Measurements from ENCODE around the gene GOLIM4. TPM values are rescaled to one million over a fixed set of nuclear protein-coding genes. Genes with fewer than 3 reads are reported as not detected.

The GOLIM4 gene
- total and polyA plus RNA-seq, 2 of the 13 experiments (the other 11 are each of a cell fraction or from before 2014, with no cell fraction given): 10.9 to 47.7 TPM

DNA sequence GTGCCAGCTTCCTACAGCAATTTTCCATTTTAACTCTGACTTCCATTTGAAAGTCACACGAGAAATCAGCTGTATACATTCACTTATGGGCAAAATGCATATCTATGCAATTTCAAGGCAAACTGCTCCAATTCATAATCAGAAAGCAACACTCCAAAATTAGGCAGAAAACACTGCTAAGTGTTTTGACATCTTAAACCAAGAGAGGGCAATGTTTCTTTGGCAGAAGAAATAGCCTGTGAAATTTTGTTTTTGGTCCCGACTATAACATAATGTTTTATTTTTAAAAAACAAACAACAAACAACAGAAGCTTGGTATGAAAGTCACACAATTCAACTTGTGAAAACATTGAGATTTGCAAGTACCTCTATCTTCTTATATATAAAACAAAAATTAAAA lies 42.6 kb downstream of the GOLIM4 start (continued):
- TF ChIP-seq, protein P1, sequence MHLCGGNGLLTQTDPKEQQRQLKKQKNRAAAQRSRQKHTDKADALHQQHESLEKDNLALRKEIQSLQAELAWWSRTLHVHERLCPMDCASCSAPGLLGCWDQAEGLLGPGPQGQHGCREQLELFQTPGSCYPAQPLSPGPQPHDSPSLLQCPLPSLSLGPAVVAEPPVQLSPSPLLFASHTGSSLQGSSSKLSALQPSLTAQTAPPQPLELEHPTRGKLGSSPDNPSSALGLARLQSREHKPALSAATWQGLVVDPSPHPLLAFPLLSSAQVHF (CRISPR knock-in tag; IDR thresholded peaks at IDR 0.05): no peak

DNA sequence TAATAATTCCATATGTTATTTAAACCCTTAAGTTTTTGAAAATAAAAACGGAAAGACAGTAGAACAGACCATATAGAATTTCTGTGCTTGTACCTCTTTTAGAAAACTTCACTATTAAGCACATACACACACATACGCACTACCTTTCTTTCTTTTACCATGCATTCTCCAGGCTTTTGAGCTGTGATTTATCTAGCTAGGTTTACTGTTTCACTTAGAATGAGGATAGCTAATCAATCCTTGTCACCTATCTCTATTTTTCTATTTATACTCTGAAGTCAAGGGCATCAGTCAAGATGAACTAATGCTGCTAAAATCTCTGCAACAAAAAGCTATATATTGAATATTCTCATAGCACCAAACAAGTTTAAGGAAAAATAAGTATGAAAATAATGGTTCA lies 43.2 kb downstream of the GOLIM4 start:
- DNase-seq (ENCODE audit: low spot score) (no peak), FAIRE-seq (no peak), ATAC-seq (no peak)
- ChIA-PET CTCF (ENCODE audit: low intra/inter-chr PET ratio, low total read pairs) (no interaction called here), POLR2A (no interaction called here)
- Histone ChIP-seq H3K27ac (ENCODE audit: extremely low read length, insufficient read depth, low read length) (no peak overlapping the region), H3K4me3 (replicated peaks in 1 of 3; ENCODE audit: insufficient read depth in 1 of 3, low read depth in 2 of 3, low read length in 3 of 3) (no peak overlapping the region), H3K9ac (ENCODE audit: insufficient read depth, low read depth, low read length) (no peak overlapping the region), H2AFZ (ENCODE audit: low read length) (no peak overlapping the region), H3K4me2 (ENCODE audit: low read depth, low read length) (no peak overlapping the region), H3K79me2 (ENCODE audit: insufficient read depth, low read length) (peaks cover 33% of the 10 kb centered on the region), H4K20me1 (ENCODE audit: insufficient read depth, low read length) (0 out of 2 replicates have a peak, but pooled peaks cover 5% of the 10 kb centered on the region), H3K9me3 (ENCODE audit: low read length) (peaks cover 10% of the 10 kb centered on the region; the same call in 1 of the 2 replicates), H3K36me3 (replicated peaks in 1 of 2; ENCODE audit: control insufficient read depth in 1 of 2, insufficient read depth in 2 of 2, low read length in 2 of 2) (0 out of 5 replicates have a peak, but pooled peaks cover 0 to 4% of the 10 kb centered on the region in 2 experiments), H3K27me3 (ENCODE audit: control insufficient read depth in 1 of 2, insufficient read depth in 2 of 2, low read length in 2 of 2) (no peaks in the 10 kb centered on the region), H3K4me1 (ENCODE audit: insufficient read depth, low read length) (peaks cover 10% of the 10 kb centered on the region)
- BruUV-seq (replicated peaks): no TSS peak
- TF ChIP-seq PHF5A (CRISPR knock-in tag; IDR thresholded peaks at IDR 0.05; ENCODE audit: low read depth, unreplicated experiment): no peak
- TF ChIP-seq NCOR1 (IDR thresholded peaks at IDR 0.05; ENCODE audit: borderline replicate concordance, low read length): no peak
- no peak for TF ChIP-seq ZNF598 (CRISPR knock-in tag; IDR thresholded peaks at IDR 0.05; ENCODE audit: borderline replicate concordance)
- TF ChIP-seq ZNF782 (CRISPR knock-in tag; IDR thresholded peaks at IDR 0.05; ENCODE audit: borderline replicate concordance): no peak
- TF ChIP-seq BRCA1 (CRISPR knock-in tag; IDR thresholded peaks at IDR 0.05): no peak
- no peak for TF ChIP-seq ATF7-NPFF (CRISPR knock-in tag; IDR thresholded peaks at IDR 0.05; ENCODE audit: low read depth)
- TF ChIP-seq ZNF451 (CRISPR knock-in tag; IDR thresholded peaks at IDR 0.05): no peak
- TF ChIP-seq CHCHD3 (CRISPR knock-in tag; IDR thresholded peaks at IDR 0.05): no peak
- TF ChIP-seq SPEN (CRISPR knock-in tag; IDR thresholded peaks at IDR 0.05; ENCODE audit: low read depth): no peak
- TF ChIP-seq ZBTB21 (CRISPR knock-in tag; IDR thresholded peaks at IDR 0.05): no peak
- no peak for TF ChIP-seq NRL (CRISPR knock-in tag; IDR thresholded peaks at IDR 0.05; ENCODE audit: borderline replicate concordance)
- TF ChIP-seq ZFP36L1 (CRISPR knock-in tag; IDR thresholded peaks at IDR 0.05): no peak
- TF ChIP-seq, protein P2, sequence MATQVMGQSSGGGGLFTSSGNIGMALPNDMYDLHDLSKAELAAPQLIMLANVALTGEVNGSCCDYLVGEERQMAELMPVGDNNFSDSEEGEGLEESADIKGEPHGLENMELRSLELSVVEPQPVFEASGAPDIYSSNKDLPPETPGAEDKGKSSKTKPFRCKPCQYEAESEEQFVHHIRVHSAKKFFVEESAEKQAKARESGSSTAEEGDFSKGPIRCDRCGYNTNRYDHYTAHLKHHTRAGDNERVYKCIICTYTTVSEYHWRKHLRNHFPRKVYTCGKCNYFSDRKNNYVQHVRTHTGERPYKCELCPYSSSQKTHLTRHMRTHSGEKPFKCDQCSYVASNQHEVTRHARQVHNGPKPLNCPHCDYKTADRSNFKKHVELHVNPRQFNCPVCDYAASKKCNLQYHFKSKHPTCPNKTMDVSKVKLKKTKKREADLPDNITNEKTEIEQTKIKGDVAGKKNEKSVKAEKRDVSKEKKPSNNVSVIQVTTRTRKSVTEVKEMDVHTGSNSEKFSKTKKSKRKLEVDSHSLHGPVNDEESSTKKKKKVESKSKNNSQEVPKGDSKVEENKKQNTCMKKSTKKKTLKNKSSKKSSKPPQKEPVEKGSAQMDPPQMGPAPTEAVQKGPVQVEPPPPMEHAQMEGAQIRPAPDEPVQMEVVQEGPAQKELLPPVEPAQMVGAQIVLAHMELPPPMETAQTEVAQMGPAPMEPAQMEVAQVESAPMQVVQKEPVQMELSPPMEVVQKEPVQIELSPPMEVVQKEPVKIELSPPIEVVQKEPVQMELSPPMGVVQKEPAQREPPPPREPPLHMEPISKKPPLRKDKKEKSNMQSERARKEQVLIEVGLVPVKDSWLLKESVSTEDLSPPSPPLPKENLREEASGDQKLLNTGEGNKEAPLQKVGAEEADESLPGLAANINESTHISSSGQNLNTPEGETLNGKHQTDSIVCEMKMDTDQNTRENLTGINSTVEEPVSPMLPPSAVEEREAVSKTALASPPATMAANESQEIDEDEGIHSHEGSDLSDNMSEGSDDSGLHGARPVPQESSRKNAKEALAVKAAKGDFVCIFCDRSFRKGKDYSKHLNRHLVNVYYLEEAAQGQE (IDR thresholded peaks at IDR 0.05; ENCODE audit: borderline replicate concordance in 1 of 2, low read depth in 1 of 2, low read length in 2 of 2): no peak
- no peak for TF ChIP-seq GTF3A (CRISPR knock-in tag; conservative IDR thresholded peaks at IDR 0.05)
- TF ChIP-seq, protein P3, sequence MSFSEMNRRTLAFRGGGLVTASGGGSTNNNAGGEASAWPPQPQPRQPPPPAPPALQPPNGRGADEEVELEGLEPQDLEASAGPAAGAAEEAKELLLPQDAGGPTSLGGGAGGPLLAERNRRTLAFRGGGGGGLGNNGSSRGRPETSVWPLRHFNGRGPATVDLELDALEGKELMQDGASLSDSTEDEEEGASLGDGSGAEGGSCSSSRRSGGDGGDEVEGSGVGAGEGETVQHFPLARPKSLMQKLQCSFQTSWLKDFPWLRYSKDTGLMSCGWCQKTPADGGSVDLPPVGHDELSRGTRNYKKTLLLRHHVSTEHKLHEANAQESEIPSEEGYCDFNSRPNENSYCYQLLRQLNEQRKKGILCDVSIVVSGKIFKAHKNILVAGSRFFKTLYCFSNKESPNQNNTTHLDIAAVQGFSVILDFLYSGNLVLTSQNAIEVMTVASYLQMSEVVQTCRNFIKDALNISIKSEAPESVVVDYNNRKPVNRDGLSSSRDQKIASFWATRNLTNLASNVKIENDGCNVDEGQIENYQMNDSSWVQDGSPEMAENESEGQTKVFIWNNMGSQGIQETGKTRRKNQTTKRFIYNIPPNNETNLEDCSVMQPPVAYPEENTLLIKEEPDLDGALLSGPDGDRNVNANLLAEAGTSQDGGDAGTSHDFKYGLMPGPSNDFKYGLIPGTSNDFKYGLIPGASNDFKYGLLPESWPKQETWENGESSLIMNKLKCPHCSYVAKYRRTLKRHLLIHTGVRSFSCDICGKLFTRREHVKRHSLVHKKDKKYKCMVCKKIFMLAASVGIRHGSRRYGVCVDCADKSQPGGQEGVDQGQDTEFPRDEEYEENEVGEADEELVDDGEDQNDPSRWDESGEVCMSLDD (CRISPR knock-in tag; IDR thresholded peaks at IDR 0.05; ENCODE audit: borderline replicate concordance): no peak
- no peak for TF ChIP-seq ZNF605 (CRISPR knock-in tag; IDR thresholded peaks at IDR 0.05)
- in situ Hi-C loops (cut with HindIII; ENCODE audit: extremely low pct_ligation_motif_present, low pct_unique_long_range_greater_than_20kb) (loop anchor here (5.0 kb wide), 1 partner anchor 110 kb away; no protein-coding TSS in a partner anchor), intact Hi-C loops (cut with micrococcal nuclease; ENCODE audit: unreplicated experiment) (loop anchor here (2.0 kb wide), 1 partner anchor 76 kb away; no protein-coding TSS in a partner anchor)
- 96% methylated on average over 2 of the region's 2 CpGs for WGBS (ENCODE audit: low lambda C conversion rate)

Measured in HepG2 (cell line).